MM.1S (cell line): ENCODE measurements around the gene PRR18.

Source experiments
- CTCF ChIP-seq: fragments of 300-600 bp; sonication (generic); IDR thresholded peaks from 2 replicates; pipeline ENCODE4 v1.5.1; 2016; ENCODE audit warnings: antibody characterized with exemption, low read length, mixed read lengths
- EZH2 ChIP-seq: fragments of 300-600 bp; sonication (generic); optimal IDR thresholded peaks from 2 replicates; pipeline ENCODE3; 2017; ENCODE audit warnings: low read depth, mild to moderate bottlenecking, antibody characterized with exemption, low read length, mixed read lengths

DNA sequence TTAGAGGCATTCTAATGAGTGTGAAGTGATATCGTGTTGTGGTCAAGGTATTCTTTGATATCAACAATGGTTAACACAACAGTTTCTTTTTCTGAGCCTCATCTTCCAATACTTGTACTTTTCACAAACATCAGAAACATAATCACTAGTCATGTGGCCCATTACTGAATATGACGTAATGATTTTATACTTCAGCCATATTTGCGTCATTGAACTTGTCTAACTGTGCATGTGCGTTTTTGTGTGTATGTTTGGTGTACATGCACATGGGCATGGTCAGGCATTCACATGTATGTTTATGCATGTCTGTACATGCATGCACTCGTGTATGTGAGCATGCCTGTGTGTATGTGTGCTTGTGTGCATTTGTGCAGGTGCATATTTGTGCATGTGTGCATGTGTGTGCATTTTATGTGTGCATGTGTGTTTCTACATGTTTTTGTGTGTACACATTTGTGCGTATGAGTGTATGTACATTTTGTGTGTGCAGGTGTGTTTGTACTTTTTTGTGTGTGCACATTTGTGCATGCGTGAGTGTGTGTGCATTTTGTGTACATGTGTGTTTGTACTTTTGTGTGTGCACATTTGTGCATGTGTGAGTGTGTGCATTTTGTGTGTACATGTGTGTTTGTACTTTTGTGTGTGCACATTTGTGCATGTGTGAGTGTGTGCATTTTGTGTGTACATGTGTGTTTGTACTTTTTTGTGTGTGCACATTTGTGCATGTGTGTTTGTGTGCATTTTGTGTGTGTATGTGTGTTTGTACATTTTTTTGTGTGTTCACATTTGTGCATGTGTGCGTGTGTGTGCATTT is 29.4 kb downstream of the PRR18 start:
- TF ChIP-seq EZH2 (no peak), CTCF (no peak)
